ENCODE data around the gene ATP12A. TPM values are rescaled to one million over a fixed set of nuclear protein-coding genes. Genes with fewer than 3 reads are reported as not detected.

ATP12A gene
- total and polyA plus RNA-seq, 12 donors = not detected

DNA sequence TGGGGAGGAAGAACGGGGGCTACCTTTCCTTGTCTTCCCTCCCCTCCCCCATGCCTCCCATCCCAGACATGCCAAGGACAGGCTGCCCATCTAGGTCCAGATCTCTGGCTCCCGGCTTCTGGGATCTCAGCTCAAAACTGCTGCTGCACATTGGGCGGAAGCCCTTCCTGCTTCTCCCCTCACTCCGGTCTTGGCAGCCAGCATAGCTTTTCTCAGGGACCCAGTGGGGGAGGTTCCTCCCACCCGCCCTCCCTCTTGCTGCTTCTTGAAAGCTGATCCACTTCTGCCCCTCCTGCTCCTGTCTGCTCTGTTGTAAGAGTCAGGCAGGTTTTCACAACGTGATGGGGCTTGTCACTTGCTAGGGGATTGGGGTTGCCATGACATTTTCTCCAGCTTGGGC lies 62.1 kb downstream of the ATP12A start:
- H3K27me3 ChIP-seq = peaks cover 16 to 45% (median 35%) of the 10 kb centered on the region in 7 donors
- H3K4me3 ChIP-seq = no peak overlapping the region
- H3K9me3 ChIP-seq = no peaks in the 10 kb centered on the region
- intact Hi-C loops (cut with DNase I) = no loop called here
- TF ChIP-seq CTCF (IDR thresholded peaks at IDR 0.05) = no peak
- H3K4me1 ChIP-seq = peaks cover 0 to 30% (median 11%) of the 10 kb centered on the region in 9 donors
- H3K36me3 ChIP-seq = no peaks in the 10 kb centered on the region
- ATAC-seq (peak in 4 of 8 donors; percentile 38 to 54 (median 47)), DNase-seq (no peak)
- WGBS, 2 donors = 22 to 25% methylated on average over 6 of the region's 6 CpGs
- no peak overlapping the region for H3K27ac ChIP-seq

DNA sequence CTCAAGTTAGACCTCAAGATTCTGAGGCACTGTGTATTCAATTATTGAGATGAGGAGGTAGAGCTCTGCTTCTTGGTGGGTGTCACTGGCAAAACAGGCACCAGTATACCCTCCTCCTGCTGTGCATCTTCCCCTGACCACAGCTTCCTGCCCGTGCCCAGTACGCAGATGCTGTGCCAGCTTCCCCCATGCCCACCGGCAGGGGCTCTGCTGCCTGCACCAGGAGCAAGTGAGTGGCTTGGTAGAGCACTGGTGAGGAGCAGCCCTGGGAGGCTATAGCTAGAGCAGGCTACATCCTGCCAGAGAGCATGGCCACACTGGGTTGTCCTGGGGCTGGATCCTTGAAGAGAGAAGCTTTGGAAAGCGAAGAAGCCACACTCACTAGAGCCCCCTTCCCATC lies 62.8 kb downstream of the ATP12A start:
- no peaks in the 10 kb centered on the region for H3K9me3 ChIP-seq
- no peak overlapping the region for H3K27ac ChIP-seq
- no peak overlapping the region for H3K4me3 ChIP-seq
- ATAC-seq = no peak
- H3K27me3 ChIP-seq = peaks cover 22 to 52% (median 42%) of the 10 kb centered on the region in 7 donors
- no peak for TF ChIP-seq CTCF (IDR thresholded peaks at IDR 0.05)
- 79 to 82% methylated on average over 4 of the region's 4 CpGs for WGBS, 2 donors
- peaks cover 0 to 36% (median 16%) of the 10 kb centered on the region in 9 donors for H3K4me1 ChIP-seq
- no peaks in the 10 kb centered on the region for H3K36me3 ChIP-seq
- DNase-seq = no peak
- intact Hi-C loops (cut with DNase I) = no loop called here

- 62 to 76% methylated on average over 6 of the region's 6 CpGs for WGBS, 2 donors
- H3K27me3 ChIP-seq = peaks cover 22 to 65% (median 55%) of the 10 kb centered on the region in 7 donors
- ATAC-seq = no peak
- peaks cover 0 to 37% (median 16%) of the 10 kb centered on the region in 9 donors for H3K4me1 ChIP-seq
- no peak overlapping the region for H3K4me3 ChIP-seq
- no peak overlapping the region for H3K27ac ChIP-seq
- H3K36me3 ChIP-seq = no peaks in the 10 kb centered on the region
- H3K9me3 ChIP-seq = no peaks in the 10 kb centered on the region
- intact Hi-C loops (cut with DNase I) = no loop called here
- DNase-seq = no peak
- no peak for TF ChIP-seq CTCF (IDR thresholded peaks at IDR 0.05)
Measured at GRCh38 chr13:24744247-24744646, 64.0 kb downstream of the ATP12A start.

DNA sequence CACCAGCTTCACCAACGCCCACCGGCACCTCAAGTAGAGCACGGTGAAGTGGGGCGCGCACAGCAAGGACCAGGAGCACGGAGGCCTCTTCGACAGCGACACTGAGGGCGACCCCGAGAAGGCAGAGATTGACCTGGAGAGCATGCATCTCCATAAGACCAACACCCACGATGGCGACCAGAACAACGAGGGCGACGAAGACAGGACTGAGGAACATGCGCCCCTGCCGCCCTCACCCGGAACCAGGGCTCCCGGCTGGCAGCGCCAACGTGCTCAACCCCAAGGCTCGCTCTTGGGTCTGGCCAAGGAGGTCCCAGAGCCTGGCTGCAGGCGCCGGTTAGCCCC lies 65.3 kb downstream of the ATP12A start:
- Histone ChIP-seq H3K4me1 (peaks cover 0 to 37% (median 16%) of the 10 kb centered on the region in 9 donors), H3K4me3 (no peak overlapping the region), H3K27me3 (peaks cover 22 to 72% (median 66%) of the 10 kb centered on the region in 7 donors), H3K9me3 (no peaks in the 10 kb centered on the region), H3K36me3 (no peaks in the 10 kb centered on the region), H3K27ac (no peak overlapping the region)
- DNase-seq (no peak), ATAC-seq (no peak)
- 48 to 49% methylated on average over 23 to 24 of the region's 24 CpGs for WGBS, 2 donors
- intact Hi-C loops (cut with DNase I) = no loop called here
- TF ChIP-seq CTCF (IDR thresholded peaks at IDR 0.05) = no peak

Measured in heart right ventricle (tissue), 16 donors.